Body of pancreas (tissue), 4 donors: ENCODE results near the gene GCLC. TPM values are rescaled to one million over a fixed set of nuclear protein-coding genes. Genes with fewer than 3 reads are reported as not detected.
"Not testable (repeated sequence)": the region's sequence is repeated elsewhere in the genome, so short reads cannot be mapped to it uniquely, and the experiment has no call there.

Experiments
- ATAC-seq: fragments of 150-250 bp; one replicate; pipeline ENCODE4 v1.9.1; 2016
- DNase-seq, 4 donors: peaks; one replicate each; pipeline ENCODE4 v3.0.0-alpha.2; 2019
- H3K27ac ChIP-seq, 4 donors: fragments of 200-600 bp; sonication (generic); 1 replicate in 3 of 4; 2 replicates in 1 of 4; pipeline versions ENCODE4 v1.5.1 to v1.6.1; 2016 to 2019; ENCODE audit warnings: mild to moderate bottlenecking in 1 of 4, mixed read lengths in 1 of 4, moderate library complexity in 1 of 4
- H3K27me3 ChIP-seq, 2 donors: fragments of 200-600 bp; sonication (generic); one replicate each; pipeline ENCODE4 v1.6.0; 2016; ENCODE audit warnings: mild to moderate bottlenecking in 1 of 2
- H3K36me3 ChIP-seq, 2 donors: fragments of 200-600 bp; sonication (generic); replicated peaks in 1 of 2; 2 replicates each; pipeline ENCODE4 v1.5.1; 2016; ENCODE audit warnings: low read depth in 2 of 2; ENCODE audit not compliant: insufficient read depth in 1 of 2
- H3K4me1 ChIP-seq: fragments of 200-600 bp; sonication (generic); one replicate; pipeline ENCODE4 v1.6.0; 2016
- H3K4me3 ChIP-seq, 2 donors: fragments of 200-600 bp; sonication (generic); 1 replicate in 1 of 2; 2 replicates in 1 of 2; pipeline ENCODE4 v1.5.1; 2016 to 2019
- H3K9me3 ChIP-seq, 3 donors: fragments of 200-600 bp; sonication (generic); 1 replicate in 2 of 3; 2 replicates in 1 of 3; pipeline ENCODE4 v1.5.1; 2016
- CTCF ChIP-seq, 7 experiments: fragments of 450-650 bp in 4 of 7; fragments of 200-600 bp in 3 of 7; sonication (generic) in 3 of 7; IDR thresholded peaks; one replicate each; pipeline ENCODE4 v1.5.1; 2016 to 2019; ENCODE audit warnings: antibody characterized with exemption in 7 of 7
- POLR2A ChIP-seq, 3 donors: fragments of 450-650 bp; IDR thresholded peaks; one replicate each; pipeline ENCODE4 v1.6.1; 2016; ENCODE audit warnings: antibody characterized with exemption in 3 of 3, mild to moderate bottlenecking in 2 of 3
- WGBS, 2 donors: methylation state at CpG; one replicate each; pipeline ENCODE4 v1.1.5; 2017; 5-methylcytosine and 5-hydroxymethylcytosine counted together
- intact Hi-C: fragments of 100-400 bp; cut with DNase I; formaldehyde crosslinking; loops from one replicate; pipeline ENCODE4 v1.15.1; 2023
- total RNA-seq, 2 donors: library from RNA; depleted of rRNA; stranded (reverse); fragments of >200 nt; gene quantifications; one replicate each; pipeline ENCODE4 v1.1.0, GENCODE V29; 2016

Gene GCLC
- total RNA-seq, 2 donors from 2014 or later, result 27.2 to 30.7 TPM

- 73 to 77% methylated on average over 3 of the region's 3 CpGs for WGBS, 2 donors
- H3K9me3 ChIP-seq, result no peaks in the 10 kb centered on the region
- intact Hi-C loops, result no loop called here
Measured at GRCh38 chr6:53565886-53566285, 21.0 kb upstream of the GCLC start.

GRCh38 chr6:53564401-53565065 is 19.6 kb upstream of the GCLC start:
- no peak for ATAC-seq
- WGBS, 2 donors, result 87% methylated on average over 2 of the region's 2 CpGs
- H3K27me3 ChIP-seq, result no peaks in the 10 kb centered on the region
- intact Hi-C loops, result no loop called here
- H3K4me1 ChIP-seq, result peaks cover 19% of the 10 kb centered on the region
- H3K27ac ChIP-seq, result no peak overlapping the region
- no peak overlapping the region for H3K4me3 ChIP-seq
- no peaks in the 10 kb centered on the region for H3K36me3 ChIP-seq
- no peak for DNase-seq
- H3K9me3 ChIP-seq, result no peaks in the 10 kb centered on the region
- TF ChIP-seq CTCF (IDR thresholded peaks at IDR 0.05), result no peak
- TF ChIP-seq POLR2A (IDR thresholded peaks at IDR 0.05), result no peak

More at GRCh38 chr6:53565886-53566285, 21.0 kb upstream of the GCLC start:
- Histone ChIP-seq H3K27ac (no peak overlapping the region), H3K27me3 (no peaks in the 10 kb centered on the region), H3K4me1 (peaks cover 19% of the 10 kb centered on the region), H3K4me3 (no peak overlapping the region), H3K36me3 (no peaks in the 10 kb centered on the region)
- TF ChIP-seq POLR2A (IDR thresholded peaks at IDR 0.05), result no peak
- no peak for TF ChIP-seq CTCF (IDR thresholded peaks at IDR 0.05)
- ATAC-seq, result no peak
- DNase-seq, result no peak

GRCh38 chr6:53556986-53557715 is 12.2 kb upstream of the GCLC start:
- Histone ChIP-seq H3K4me1 (no peaks in the 10 kb centered on the region), H3K27me3 (no peaks in the 10 kb centered on the region), H3K36me3 (no peaks in the 10 kb centered on the region), H3K4me3 (no peak overlapping the region), H3K9me3 (no peaks in the 10 kb centered on the region), H3K27ac (no peak overlapping the region)
- 72 to 78% methylated on average over 2 of the region's 2 CpGs for whole genome bisulfite sequencing, 2 donors
- intact Hi-C loops, result no loop called here
- TF ChIP-seq CTCF (IDR thresholded peaks at IDR 0.05) (no peak), POLR2A (IDR thresholded peaks at IDR 0.05) (no peak)
- DNase-seq, result no peak
- no peak for ATAC-seq

GRCh38 chr6:53553600-53553999 is 8.7 kb upstream of the GCLC start:
- DNase-seq, H3K36me3 ChIP-seq, H3K27ac ChIP-seq, H3K27me3 ChIP-seq, H3K9me3 ChIP-seq, H3K4me1 ChIP-seq, intact Hi-C loops, H3K4me3 ChIP-seq, ATAC-seq: not testable (repeated sequence)
- WGBS, 2 donors, result 91 to 93% methylated on average over 3 of the region's 3 CpGs

- DNase-seq, intact Hi-C loops, ATAC-seq, H3K9me3 ChIP-seq, H3K36me3 ChIP-seq, H3K27me3 ChIP-seq, H3K4me1 ChIP-seq, H3K27ac ChIP-seq, H3K4me3 ChIP-seq: not testable (repeated sequence)
- 64 to 77% methylated on average over 7 of the region's 7 CpGs for WGBS, 2 donors
Measured at GRCh38 chr6:53551681-53552080, 6.8 kb upstream of the GCLC start.
